ENCODE results near the gene BEGAIN.
A peak's percentile ranks its signal among the peaks of the same experiment; 100 is the strongest.

The BEGAIN gene

GRCh38 chr14:100618763-100619320 is 31.6 kb upstream of the BEGAIN start:
- no peaks in the 10 kb centered on the region for H3K9me3 Mint-ChIP-seq
- H3K36me3 Mint-ChIP-seq: no peaks in the 10 kb centered on the region
- no peak overlapping the region for H3K27ac Mint-ChIP-seq
- no peak overlapping the region for H3K4me3 Mint-ChIP-seq
- H3K4me1 Mint-ChIP-seq: peaks cover 26% of the 10 kb centered on the region
- H3K27me3 Mint-ChIP-seq: no peaks in the 10 kb centered on the region

GRCh38 chr14:100618318-100618693 is 31.1 kb upstream of the BEGAIN start:
- Mint-ChIP-seq H3K4me3 (no peak overlapping the region), H3K36me3 (no peaks in the 10 kb centered on the region), H3K9me3 (no peaks in the 10 kb centered on the region), H3K27ac (no peak overlapping the region), H3K27me3 (no peaks in the 10 kb centered on the region), H3K4me1 (peaks cover 26% of the 10 kb centered on the region)

- no peaks in the 10 kb centered on the region for H3K27me3 Mint-ChIP-seq
These were observed 30.4 kb upstream of the BEGAIN start for GRCh38 chr14:100617410-100618317.

GRCh38 chr14:100616854-100617409 is 29.7 kb upstream of the BEGAIN start:
- H3K36me3 Mint-ChIP-seq: no peaks in the 10 kb centered on the region
- H3K27me3 Mint-ChIP-seq: no peaks in the 10 kb centered on the region
- H3K4me3 Mint-ChIP-seq: no peak overlapping the region
- H3K4me1 Mint-ChIP-seq: peaks cover 26% of the 10 kb centered on the region
- no peaks in the 10 kb centered on the region for H3K9me3 Mint-ChIP-seq
- H3K27ac Mint-ChIP-seq: peak overlapping the region; percentile 25

More at GRCh38 chr14:100617410-100618317, 30.4 kb upstream of the BEGAIN start:
- Mint-ChIP-seq H3K4me3 (no peak overlapping the region), H3K4me1 (peaks cover 26% of the 10 kb centered on the region), H3K27ac (peak overlapping the region; percentile 25), H3K9me3 (no peaks in the 10 kb centered on the region), H3K36me3 (no peaks in the 10 kb centered on the region)

GRCh38 chr14:100615736-100616695 is 28.8 kb upstream of the BEGAIN start:
- no peaks in the 10 kb centered on the region for H3K9me3 Mint-ChIP-seq
- H3K27ac Mint-ChIP-seq: no peak overlapping the region
- no peaks in the 10 kb centered on the region for H3K27me3 Mint-ChIP-seq
- H3K36me3 Mint-ChIP-seq: no peaks in the 10 kb centered on the region
- H3K4me3 Mint-ChIP-seq: no peak overlapping the region
- H3K4me1 Mint-ChIP-seq: peaks cover 26% of the 10 kb centered on the region

- Mint-ChIP-seq H3K4me3 (no peak overlapping the region), H3K27me3 (no peaks in the 10 kb centered on the region), H3K4me1 (peaks cover 26% of the 10 kb centered on the region), H3K27ac (no peak overlapping the region), H3K36me3 (no peaks in the 10 kb centered on the region), H3K9me3 (no peaks in the 10 kb centered on the region)
These were observed 27.6 kb upstream of the BEGAIN start for GRCh38 chr14:100614803-100615202.

GRCh38 chr14:100612986-100613385 is 25.8 kb upstream of the BEGAIN start:
- H3K36me3 Mint-ChIP-seq: no peaks in the 10 kb centered on the region
- peaks cover 13% of the 10 kb centered on the region for H3K4me1 Mint-ChIP-seq
- H3K27me3 Mint-ChIP-seq: no peaks in the 10 kb centered on the region
- H3K9me3 Mint-ChIP-seq: no peaks in the 10 kb centered on the region
- H3K4me3 Mint-ChIP-seq: no peak overlapping the region
- H3K27ac Mint-ChIP-seq: no peak overlapping the region

GRCh38 chr14:100611811-100612480 is 24.7 kb upstream of the BEGAIN start:
- no peak overlapping the region for H3K4me3 Mint-ChIP-seq
- H3K27ac Mint-ChIP-seq: no peak overlapping the region
- H3K27me3 Mint-ChIP-seq: no peaks in the 10 kb centered on the region

GRCh38 chr14:100610511-100611217 is 23.4 kb upstream of the BEGAIN start:
- H3K36me3 Mint-ChIP-seq: no peaks in the 10 kb centered on the region
- no peaks in the 10 kb centered on the region for H3K27me3 Mint-ChIP-seq
- H3K27ac Mint-ChIP-seq: no peak overlapping the region
- H3K4me1 Mint-ChIP-seq: no peaks in the 10 kb centered on the region
- no peaks in the 10 kb centered on the region for H3K9me3 Mint-ChIP-seq
- H3K4me3 Mint-ChIP-seq: no peak overlapping the region

More at GRCh38 chr14:100611811-100612480, 24.7 kb upstream of the BEGAIN start:
- no peaks in the 10 kb centered on the region for H3K9me3 Mint-ChIP-seq
- H3K36me3 Mint-ChIP-seq: no peaks in the 10 kb centered on the region
- peaks cover 3% of the 10 kb centered on the region for H3K4me1 Mint-ChIP-seq

GRCh38 chr14:100609941-100610391 is 22.7 kb upstream of the BEGAIN start:
- Mint-ChIP-seq H3K27ac (no peak overlapping the region), H3K4me3 (no peak overlapping the region), H3K27me3 (no peaks in the 10 kb centered on the region), H3K4me1 (no peaks in the 10 kb centered on the region), H3K9me3 (no peaks in the 10 kb centered on the region), H3K36me3 (no peaks in the 10 kb centered on the region)

GRCh38 chr14:100609331-100609870 is 22.2 kb upstream of the BEGAIN start:
- no peaks in the 10 kb centered on the region for H3K36me3 Mint-ChIP-seq
- H3K27ac Mint-ChIP-seq: peak overlapping the region; percentile 41
- no peaks in the 10 kb centered on the region for H3K9me3 Mint-ChIP-seq
- no peaks in the 10 kb centered on the region for H3K27me3 Mint-ChIP-seq
- H3K4me1 Mint-ChIP-seq: no peaks in the 10 kb centered on the region
- no peak overlapping the region for H3K4me3 Mint-ChIP-seq

- Mint-ChIP-seq H3K9me3 (no peaks in the 10 kb centered on the region), H3K4me1 (no peaks in the 10 kb centered on the region), H3K4me3 (no peak overlapping the region)
These were observed 21.5 kb upstream of the BEGAIN start for GRCh38 chr14:100608586-100609330.

GRCh38 chr14:100608064-100608463 is 20.8 kb upstream of the BEGAIN start:
- Mint-ChIP-seq H3K9me3 (no peaks in the 10 kb centered on the region), H3K27ac (no peak overlapping the region), H3K4me3 (no peak overlapping the region), H3K4me1 (no peaks in the 10 kb centered on the region), H3K27me3 (no peaks in the 10 kb centered on the region), H3K36me3 (no peaks in the 10 kb centered on the region)

More at GRCh38 chr14:100608586-100609330, 21.5 kb upstream of the BEGAIN start:
- Mint-ChIP-seq H3K36me3 (no peaks in the 10 kb centered on the region), H3K27ac (peak overlapping the region; percentile 41), H3K27me3 (no peaks in the 10 kb centered on the region)
